ENCODE results near the gene AK4.

The AK4 gene

DNA sequence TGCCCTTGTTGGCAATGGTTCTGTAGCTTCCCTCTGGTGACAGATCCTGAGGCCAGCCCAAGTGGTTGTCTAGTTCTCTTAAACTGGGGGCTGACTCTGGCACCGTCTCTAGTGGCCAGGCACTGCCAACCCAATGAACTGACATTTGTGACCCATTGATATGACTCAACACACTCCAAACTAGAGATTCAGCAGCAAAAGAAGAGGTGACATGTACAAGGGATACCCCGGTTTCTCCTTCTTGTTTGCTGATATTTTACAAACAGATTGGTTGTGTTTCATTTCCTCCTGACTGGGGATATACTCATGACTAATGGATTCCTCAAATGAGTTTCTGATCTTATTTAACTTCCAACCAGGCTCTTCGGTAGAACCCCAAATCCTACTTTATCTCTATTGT, 95.5 kb downstream of the AK4 start:
- DNase-seq (ENCODE audit: low read depth in 1 of 2, low spot score in 1 of 2) = no peak

DNA sequence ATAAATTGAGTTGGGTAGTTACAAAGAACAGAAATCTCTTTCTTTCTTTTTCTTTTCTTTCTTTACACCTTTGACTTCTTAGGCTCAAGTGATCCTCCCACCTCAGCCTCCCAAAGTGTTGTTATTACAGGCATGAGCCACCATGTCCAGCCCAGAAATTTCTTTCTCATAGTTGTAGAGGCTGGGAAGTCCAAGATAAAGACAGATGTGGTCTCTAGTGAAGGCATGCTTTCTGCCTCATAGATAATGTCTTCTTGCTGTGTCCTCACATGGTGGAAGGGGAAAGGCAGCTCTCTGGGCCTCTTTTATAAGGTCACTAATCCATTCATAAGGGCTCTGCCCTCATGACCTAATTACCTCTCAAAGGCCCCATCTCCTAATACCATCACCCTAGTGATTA, 97.3 kb downstream of the AK4 start:
- no peak for DNase-seq (ENCODE audit: low read depth in 1 of 2, low spot score in 1 of 2)

DNA sequence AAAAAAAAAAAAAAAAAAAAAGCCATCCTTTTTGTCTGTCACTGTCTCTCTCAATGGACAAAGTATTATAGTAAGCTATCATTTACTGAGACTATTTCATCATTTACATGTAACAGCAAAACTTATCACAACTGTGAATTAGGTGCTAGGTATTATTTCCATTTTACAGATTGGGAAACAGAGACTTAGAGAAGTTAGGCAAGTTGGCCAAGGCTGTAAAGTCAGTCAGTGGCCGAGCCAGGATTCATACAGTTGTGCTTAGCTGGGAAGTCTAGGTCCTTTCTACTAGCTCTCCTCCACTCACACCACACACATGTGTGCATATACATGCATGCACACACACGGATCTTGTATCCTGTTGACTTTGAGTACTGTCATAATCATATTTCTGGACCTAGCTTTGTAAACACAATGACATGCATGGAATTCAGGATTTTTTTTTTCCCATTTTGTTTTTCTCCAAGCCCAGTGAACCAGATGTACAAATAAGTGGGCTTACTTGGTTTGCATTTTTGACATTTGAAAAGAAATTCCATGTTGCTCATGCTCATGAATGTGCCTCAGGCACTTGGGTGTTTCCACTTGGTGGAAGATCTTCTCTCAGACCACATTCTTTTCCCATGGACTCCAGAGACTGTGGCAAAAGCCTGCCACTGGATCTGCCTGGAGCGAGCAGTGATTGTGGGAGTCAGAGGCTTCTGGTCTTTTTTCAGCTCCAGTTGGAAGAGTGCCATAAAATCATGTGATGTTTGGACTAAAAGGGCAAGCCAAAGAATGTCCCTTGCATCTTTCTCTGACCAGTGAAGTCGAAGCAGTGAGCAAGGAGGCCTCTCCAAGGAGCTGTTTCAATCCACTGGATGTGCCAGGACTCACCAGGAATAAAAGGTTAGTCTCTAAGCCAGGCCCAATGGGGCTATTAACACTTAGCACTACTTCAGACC, 99.7 kb downstream of the AK4 start:
- no peak for DNase-seq (ENCODE audit: low read depth in 1 of 2, low spot score in 1 of 2)

DNA sequence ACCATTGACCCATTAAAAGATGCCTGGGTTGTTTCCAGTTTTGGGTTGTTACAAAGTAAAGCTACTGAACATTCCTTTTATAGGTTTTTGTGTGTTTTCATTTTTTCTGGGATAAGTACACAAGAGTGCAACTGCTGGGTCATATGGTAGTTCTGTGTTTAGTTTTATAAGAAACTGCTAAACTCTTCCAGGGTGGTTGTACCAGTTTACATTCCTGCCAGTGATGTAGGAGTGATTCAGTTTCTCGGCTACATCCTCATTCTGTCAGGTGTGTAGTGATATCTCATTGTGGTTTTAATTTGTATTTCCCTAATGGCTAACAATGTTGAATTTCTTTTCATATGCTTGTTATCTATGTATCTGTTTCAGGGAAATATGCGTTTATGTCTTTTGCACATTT, 102.8 kb downstream of the AK4 start:
- no peak for DNase-seq (ENCODE audit: low read depth in 1 of 2, low spot score in 1 of 2)

DNA sequence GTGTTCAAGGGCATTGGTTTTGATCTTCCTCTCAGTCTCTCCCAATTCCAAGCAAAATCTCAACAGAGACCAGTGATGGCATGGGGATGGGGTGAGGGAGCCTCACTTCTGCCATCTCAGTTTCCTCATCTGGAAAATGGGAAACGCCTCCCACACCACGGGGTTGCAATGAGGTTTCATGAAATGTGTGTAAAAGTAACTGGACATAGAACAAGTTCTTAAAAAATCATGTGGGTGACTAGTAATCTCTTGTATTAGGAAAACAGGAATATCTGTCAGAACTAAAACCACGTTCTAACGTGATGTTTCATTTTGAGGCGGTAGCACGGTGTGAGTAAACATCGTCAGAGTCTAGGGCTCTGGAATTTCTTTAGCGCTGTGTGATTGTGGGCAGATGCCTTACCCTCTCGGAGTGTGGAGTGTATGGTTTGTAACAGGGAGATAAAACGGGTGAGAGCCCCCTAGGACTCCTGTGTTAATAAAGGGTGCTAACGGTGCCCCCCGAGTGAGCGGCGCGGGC, 105.9 kb downstream of the AK4 start:
- no peak for DNase-seq (ENCODE audit: low read depth in 1 of 2, low spot score in 1 of 2)

DNA sequence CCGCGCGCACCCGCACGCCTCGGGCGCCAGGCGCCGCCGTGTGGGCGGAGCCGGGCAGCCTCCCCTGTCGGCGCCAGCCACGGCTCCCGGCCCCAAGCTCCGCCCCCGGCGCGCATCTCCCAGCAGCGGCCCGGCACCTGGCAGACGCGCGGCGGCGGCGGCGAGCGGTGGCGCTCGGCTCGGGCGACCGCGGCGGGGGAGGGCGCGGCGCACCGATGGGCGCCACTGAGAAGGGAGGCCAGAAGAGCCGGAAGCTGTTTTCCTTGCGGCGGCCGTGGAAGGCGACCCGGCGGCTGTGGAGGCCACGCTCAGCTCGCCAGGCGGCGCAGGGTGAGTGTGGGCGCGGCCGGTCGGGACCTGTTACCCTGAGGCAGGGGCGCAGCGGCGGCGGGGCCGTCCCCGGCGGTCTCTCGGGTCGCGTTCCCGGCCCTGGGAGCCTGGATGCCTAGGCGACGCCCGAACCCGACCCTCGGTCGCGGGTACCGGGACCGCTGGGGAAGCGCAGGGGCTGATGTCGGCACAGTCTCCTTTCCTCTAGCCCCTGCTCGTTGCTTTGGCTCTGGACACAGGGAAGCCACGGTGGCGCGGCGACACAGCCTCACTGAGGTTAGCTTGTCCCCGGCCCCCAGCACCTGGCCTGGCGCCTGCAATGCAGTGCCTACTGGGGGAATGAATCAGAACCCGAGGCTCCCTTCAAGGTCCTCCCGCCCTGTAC, 106.5 kb downstream of the AK4 start:
- peak; percentile 70 to 82 for DNase-seq (ENCODE audit: low read depth in 1 of 2, low spot score in 1 of 2)

DNA sequence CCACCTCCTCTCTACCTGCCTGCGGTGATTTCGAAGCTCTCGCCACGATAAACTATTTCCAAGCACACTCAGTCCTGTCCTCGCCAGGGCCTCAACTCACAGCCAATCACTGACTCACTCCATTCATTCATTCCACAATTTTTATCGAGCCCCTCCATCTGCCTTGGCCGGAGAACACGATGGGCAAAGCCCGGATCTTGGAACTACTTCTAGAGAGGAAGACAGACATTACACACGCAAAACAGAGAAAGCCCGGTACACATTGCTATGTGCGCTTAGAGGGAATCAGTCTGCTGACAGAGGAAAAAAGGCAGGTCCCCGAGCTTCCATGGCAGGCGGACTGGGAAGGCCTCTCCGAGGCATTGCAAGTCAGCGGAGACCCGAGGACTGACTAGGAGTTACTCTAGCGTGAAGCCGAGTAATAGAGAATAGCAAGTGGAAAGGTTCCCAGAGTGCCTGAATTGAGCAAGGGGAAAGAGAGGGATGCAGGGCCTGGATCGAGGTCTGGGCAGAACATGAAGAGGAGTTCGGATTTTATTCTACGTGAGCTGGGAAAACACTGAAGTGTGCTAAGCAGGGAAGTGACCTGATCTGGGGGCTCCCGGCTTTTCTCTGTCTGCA, 107.1 kb downstream of the AK4 start:
- no peak for DNase-seq (ENCODE audit: low read depth in 1 of 2, low spot score in 1 of 2)

DNA sequence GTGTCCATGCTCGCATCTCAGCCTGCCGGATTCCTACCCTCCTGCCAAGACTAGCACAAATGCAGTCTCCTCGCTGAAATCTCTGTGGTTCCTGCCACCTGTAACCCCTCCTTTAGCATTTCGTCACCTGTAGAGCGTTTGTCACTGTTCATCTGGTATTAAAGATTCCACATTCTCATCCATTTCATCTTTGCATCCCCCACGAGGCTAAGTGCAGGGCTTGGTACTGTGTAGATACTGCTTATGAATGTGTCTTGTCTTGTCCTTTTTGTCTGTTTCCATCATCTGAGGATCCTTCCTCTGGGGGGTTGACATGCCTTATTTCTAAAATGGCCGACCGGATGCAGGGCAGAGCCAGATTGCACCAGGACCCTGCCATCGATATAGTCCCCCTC, 107.7 kb downstream of the AK4 start:
- no peak for DNase-seq (ENCODE audit: low read depth in 1 of 2, low spot score in 1 of 2)

DNA sequence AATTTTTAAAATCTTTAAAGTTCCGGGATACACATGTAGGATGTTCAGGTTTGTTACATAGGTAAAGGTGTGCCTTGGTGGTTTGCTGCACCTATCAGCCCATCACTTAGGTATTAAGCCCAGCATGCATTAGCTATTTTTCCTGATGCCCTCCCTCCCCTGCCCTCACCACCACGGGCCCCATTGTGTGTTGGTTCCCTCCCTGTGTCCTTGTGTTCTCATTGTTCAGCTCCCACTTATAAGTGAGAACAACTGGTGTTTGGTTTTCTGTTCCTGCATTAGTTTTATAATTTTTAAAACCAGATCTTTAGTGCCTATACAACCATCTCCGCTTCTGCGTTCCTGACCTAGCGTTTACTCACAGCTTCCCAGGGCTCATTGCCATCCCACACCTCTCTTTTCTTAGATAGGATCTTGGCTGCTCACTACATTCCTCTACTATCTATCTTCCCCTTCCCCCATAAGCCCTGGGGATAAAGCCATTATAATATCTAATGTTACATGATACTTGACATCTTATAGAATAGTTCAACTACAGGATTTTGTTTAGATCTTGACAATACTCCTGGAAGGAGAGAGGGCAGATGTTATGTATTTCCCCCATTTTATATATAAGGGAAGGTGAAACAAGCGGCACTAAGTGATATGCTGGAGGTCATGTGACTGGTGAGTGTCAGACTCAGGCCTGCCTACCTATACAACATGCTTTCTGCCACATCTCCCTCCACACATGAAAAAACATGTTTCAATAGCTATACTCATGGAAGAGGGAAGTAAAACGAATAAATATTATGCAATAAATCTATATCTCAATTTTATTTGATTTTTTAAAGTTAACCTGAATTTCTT, 109.1 kb downstream of the AK4 start:
- DNase-seq (ENCODE audit: low read depth in 1 of 2, low spot score in 1 of 2) = no peak

DNA sequence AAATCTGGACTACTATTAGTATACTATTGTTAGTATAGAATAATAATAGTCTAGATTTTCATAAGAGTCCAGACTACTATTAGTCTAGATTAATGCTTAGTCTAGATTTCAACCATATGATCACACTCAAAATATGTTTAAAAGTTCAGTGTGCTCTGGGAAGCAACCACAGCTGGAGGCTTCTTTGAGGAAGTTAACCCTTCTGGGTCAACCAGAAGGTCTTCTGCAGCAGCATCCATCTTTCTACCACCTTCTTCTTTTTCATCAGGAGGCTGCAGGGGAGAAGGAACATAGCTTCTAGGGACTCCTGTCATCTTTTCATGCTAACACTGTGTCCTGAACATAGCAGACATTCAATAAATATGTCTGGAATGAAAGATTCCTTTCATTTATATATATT, 110.1 kb downstream of the AK4 start:
- no peak for DNase-seq (ENCODE audit: low read depth in 1 of 2, low spot score in 1 of 2)

DNA sequence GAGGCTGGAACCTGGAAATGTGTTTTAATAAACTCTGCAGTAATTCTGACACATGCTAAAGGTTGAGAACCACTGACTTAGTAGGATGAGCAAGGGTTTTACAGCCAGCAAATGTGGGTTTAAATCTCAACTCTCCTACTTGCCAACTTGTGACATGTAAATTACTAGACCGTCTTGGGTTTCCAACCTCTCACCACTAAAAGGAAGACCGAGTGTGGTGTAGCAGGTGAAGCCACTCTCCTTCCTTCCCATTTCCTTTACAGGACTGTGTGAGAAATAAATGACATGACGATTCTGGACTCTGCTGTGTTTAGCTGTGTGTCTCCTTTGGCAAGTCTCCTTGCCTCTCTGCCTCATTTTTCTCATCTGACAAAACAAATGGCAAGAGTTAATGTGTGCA, 111.8 kb downstream of the AK4 start:
- no peak for DNase-seq (ENCODE audit: low read depth in 1 of 2, low spot score in 1 of 2)

DNA sequence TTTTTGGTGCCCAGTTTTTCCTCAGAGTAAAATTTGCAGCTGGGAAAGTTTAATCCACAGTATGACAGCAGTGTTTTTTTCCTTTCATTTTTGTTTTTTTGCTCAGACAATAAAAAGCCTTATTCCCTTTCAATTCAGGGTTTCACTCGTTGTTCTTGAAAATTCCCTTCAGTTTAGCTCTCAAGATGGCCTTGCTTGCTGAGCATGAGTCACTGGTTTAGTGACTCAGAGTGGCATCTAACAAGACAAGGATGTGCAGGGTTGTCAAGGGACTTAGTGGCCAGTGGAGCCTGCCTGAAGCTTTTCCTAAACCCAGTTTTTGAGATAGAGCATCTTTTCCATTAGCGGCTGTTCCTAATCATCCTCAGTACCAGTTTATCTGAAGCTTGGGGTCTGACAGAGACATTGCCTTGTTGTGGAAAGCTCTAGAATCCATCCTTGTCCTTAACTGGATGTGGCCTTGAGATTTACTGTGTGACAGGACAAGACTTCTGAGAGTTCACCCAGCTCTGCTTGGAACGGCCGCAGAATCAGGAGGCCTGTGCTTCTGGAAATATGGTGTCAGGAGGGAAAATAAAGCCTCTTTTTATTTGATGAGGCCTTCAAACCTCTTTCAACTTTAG, 113.0 kb downstream of the AK4 start:
- no peak for DNase-seq (ENCODE audit: low read depth in 1 of 2, low spot score in 1 of 2)

DNA sequence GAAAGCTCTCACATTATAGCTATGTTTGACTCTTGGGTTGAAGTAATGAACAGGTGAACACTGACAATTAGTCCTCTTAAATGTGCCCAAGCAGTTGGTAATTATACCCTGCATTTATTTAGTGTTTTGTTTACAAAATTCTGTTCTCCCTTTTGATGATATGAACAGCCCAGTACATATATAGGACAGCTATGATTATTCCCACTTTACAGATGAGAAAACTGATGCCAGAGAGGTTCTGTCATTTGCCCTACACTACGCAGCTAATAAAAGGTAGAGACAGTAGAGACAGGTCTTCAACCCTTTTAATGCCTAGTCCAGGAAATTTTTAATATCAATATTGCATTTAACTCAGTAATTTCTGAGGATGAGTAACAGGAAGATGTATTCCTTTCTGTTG, 115.3 kb downstream of the AK4 start:
- DNase-seq (ENCODE audit: low read depth in 1 of 2, low spot score in 1 of 2) = no peak

DNA sequence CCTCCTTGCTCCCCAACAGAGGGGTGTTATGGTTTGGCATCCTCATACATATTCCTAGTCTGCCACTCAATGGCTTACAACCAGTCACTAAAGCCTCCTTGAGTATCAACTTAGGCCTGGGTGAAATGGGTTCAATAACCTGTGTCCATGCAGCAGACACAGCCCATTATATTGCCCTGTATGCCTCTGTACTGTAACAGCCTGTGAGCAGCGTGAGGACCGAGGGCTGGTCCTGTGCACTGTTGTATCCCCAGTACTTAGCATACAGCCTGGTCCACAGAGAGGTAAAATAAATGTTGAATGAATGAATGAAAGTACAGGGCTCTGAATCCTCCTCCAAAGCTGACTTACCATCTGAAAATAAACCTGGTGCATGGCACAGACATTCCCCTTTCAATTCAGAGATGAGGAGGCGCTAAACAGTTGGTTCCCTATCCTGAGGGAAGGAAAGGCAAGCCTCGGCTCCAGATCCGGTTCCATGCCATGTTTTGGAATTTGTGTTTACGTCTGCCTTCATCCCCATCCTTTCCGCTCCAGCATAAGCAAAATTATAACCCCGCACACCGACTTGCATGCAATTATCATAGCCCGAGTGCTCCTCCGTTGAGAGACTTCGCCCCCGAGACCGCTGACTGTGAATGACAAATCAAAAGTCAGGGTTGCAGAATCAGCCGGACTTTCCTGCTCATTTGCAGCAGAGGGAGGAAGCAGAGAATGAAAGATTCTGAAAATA, 116.4 kb downstream of the AK4 start:
- DNase-seq (ENCODE audit: low read depth in 1 of 2, low spot score in 1 of 2) = no peak

DNA sequence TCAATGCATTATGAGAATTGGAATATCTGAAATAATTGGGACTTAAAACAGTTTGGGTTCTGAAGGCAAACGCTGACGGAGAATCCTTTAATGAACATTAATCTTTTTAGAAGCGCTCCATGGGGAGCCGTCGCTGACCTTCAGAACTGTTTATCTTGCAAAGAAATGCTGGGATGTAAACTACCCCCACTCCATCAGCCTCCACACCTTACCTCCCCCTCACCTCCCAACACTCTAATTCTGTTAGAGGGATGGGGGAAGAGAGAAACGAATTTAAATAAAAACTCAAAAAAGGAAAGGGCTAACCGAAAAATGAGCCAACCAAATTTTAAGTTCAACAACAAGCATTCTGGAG, 117.3 kb downstream of the AK4 start:
- no peak for DNase-seq (ENCODE audit: low read depth in 1 of 2, low spot score in 1 of 2)

DNA sequence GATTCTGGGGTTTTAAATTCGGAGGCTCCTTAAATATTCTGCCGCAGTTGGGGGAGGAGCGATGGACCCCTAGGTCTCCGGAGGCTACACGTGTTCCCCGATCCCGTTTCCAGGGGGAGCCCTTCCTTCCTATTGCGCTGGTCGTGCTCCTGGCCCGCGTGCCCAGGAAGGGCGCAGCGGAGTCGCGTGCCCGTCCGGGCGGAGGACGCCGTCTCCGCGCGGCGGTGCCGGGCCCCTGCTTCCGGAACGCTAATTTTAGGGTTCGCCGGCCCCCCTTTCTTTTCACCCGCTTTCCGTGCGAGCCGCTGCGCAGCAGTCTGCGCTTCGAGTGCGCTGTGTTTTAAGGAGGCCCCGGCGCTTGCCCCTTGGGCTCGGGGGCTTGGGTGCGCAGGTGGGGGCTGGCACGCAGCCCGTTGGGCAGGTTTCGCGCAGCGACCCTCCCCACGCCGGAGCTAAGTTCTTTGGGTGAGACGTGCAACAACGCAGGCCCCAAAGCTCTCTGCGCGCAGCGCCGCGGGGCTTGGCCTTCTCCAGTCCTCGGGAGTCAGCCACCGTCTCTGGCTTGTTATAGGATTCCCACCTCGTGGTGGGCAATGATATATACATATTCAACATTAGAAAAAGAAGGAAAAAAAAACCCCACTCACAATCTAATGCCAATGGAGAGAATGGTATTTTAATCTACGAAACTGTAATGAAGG, 117.8 kb downstream of the AK4 start:
- no peak for DNase-seq (ENCODE audit: low read depth in 1 of 2, low spot score in 1 of 2)

DNA sequence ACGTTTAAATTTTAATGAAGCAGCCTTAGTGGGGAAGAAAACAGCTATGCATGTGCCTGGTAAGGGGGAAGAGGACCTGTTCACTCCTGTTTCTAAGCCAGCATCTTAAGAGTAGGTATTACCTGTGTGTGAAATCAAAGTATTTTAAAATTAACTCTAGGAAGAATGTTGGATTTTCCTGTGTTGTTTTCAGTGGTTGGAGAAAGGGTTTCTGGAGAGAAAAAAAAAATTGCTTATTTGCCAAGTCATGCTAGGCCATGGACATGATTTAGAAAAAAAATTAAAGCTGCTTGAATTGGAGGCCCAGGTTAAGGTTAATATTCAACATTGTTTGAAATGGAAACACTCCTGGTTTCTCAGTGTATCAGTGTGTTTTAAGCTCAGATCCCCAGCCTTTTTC, 118.5 kb downstream of the AK4 start:
- DNase-seq (ENCODE audit: low read depth in 1 of 2, low spot score in 1 of 2) = no peak

DNA sequence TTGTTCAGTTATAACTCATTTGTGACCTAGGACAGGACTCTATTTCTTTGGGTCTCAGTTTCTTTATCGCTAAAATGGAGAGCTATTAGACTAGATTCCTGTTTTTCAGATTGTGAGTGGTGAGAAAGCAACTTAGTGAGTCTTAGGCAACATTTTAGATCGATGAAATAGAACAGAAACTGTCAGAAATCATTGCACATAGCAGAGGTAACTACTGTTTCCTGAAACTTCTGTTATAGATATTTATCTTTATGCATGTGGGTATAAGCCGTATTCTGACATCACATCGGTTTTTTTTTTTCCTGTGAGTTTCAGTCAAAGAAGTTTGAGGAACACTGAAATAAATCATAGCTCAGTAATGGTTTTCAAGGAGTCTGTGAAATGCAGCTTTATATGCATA, 119.3 kb downstream of the AK4 start:
- no peak for DNase-seq (ENCODE audit: low read depth in 1 of 2, low spot score in 1 of 2)

DNA sequence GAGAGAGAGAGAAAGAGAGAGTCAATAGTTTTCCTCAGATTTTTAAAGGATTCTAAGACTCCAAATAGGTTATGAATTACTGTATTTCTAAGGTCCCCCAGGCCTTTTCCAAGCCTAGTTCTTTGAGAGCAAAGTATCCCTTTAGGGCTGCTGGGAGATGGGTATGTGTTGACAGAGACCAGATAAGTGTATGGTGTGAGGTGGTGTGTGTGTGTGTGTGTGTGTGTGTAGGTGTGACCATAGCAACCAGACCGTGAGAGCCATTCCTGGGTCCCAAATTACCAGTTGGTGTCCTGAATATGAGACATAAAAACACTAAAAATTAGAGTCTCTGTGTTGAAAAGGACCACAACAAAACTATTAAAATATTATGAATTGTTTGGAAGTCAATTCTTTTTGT, 119.7 kb downstream of the AK4 start:
- no peak for DNase-seq (ENCODE audit: low read depth in 1 of 2, low spot score in 1 of 2)
